ENCODE data around the gene S100PBP. TPM values are rescaled to one million over a fixed set of nuclear protein-coding genes. Genes with fewer than 3 reads are reported as not detected.

The S100PBP gene
- total and polyA plus RNA-seq, 10 of the 15 experiments (the other 5 are each of a cell fraction or from before 2014, with no cell fraction given) = 17.0 to 98.3 (median 40.6) TPM

DNA sequence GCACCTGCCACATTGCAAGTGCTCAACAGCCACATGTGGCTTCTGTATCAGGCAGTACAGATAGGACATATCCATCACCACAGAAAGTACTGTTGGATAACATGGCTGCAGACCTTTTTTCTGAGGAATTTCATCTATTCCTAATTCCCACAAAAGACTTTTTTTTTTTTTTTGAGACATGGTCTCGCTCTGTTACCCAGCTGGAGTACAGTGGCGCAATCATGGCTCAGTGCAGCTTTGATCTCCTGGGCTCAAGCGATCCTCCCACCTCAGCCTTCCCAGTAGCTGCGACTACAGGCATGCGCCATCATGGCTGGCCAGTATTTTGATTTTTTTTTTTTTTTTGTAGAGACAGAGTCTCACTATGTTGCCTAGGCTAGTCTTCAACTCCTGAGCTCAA is 33.6 kb upstream of the S100PBP start:
- CTCF ChIA-PET = interaction anchor here (0.9 to 3.9 kb wide), 2 partner anchors 11 to 15 kb away, joined by 3 to 16 read pairs; no protein-coding TSS in a partner anchor
- SMC1A ChIA-PET (ENCODE audit: uncharacterized antibody, unreplicated experiment) = interaction anchor here (1.0 to 1.5 kb wide), 3 partner anchors 9 to 22 kb away, joined by 3 to 6 read pairs (median 3); no protein-coding TSS in a partner anchor
- Histone ChIP-seq H2AFZ (ENCODE audit: control insufficient read depth, low read depth, low read length) (no peak overlapping the region), H3K27ac (ENCODE audit: control insufficient read depth, insufficient read depth) (no peak overlapping the region), H3K4me2 (ENCODE audit: control insufficient read depth, insufficient read depth) (no peak overlapping the region), H3K4me1 (ENCODE audit: control insufficient read depth, insufficient read depth, low read length) (peaks cover 2% of the 10 kb centered on the region; the same call in 1 of the 2 replicates), H3K9ac (ENCODE audit: control insufficient read depth, insufficient read depth, low read length) (no peak overlapping the region), H3K36me3 (ENCODE audit: control insufficient read depth in 2 of 2, insufficient read depth in 2 of 2, low read length in 1 of 2) (peaks cover 38 to 63% of the 10 kb centered on the region in 2 experiments), H3K9me3 (replicated peaks; ENCODE audit: control insufficient read depth, insufficient read depth, low read length) (no peaks in the 10 kb centered on the region), H3K27me3 (replicated peaks in 1 of 2; ENCODE audit: control insufficient read depth in 2 of 2, insufficient read depth in 2 of 2, low read length in 1 of 2) (no peaks in the 10 kb centered on the region), H4K20me1 (ENCODE audit: control insufficient read depth, insufficient read depth) (no peaks in the 10 kb centered on the region), H3K79me2 (ENCODE audit: control insufficient read depth, insufficient read depth, low read length) (no peaks in the 10 kb centered on the region), H3K4me3 (no peak overlapping the region)
- BruUV-seq (replicated peaks) = no TSS peak
- RAD21 ChIA-PET (ENCODE audit: unreplicated experiment) = interaction anchor here (0.7 kb wide), 1 partner anchor 831 kb away, joined by 4 read pairs; no protein-coding TSS in a partner anchor
- POLR2A ChIA-PET = interaction anchor here (0.6 to 1.0 kb wide), 2 partner anchors 9 to 264 kb away, joined by 3 to 4 read pairs; no protein-coding TSS in a partner anchor
- no peak for DNase-seq (ENCODE audit: low read depth, low spot score)
- intact Hi-C loops (cut with micrococcal nuclease; ENCODE audit: unreplicated experiment) = no loop called here
- in situ Hi-C loops (cut with MboI) = no loop called here
- ATAC-seq = no peak
- no peak for FAIRE-seq
- TF ChIP-seq USF1 (IDR thresholded peaks at IDR 0.05; ENCODE audit: borderline replicate concordance, extremely low read length, insufficient read depth, low read depth, low read length) (no peak), CHD4 (IDR thresholded peaks at IDR 0.05) (no peak), POLR2AphosphoS5 (IDR thresholded peaks at IDR 0.05; ENCODE audit: low read length) (no peak), REST (IDR thresholded peaks at IDR 0.05; ENCODE audit: low read depth, low read length) (no peak), BCLAF1 (IDR thresholded peaks at IDR 0.05) (no peak), TBL1XR1 (IDR thresholded peaks at IDR 0.05; ENCODE audit: low read depth, low read length) (no peak), FOS (IDR thresholded peaks at IDR 0.05; ENCODE audit: borderline replicate concordance, extremely low read depth, insufficient read length) (no peak), HDAC2 (IDR thresholded peaks at IDR 0.05) (no peak), SMC3 (IDR thresholded peaks at IDR 0.05; ENCODE audit: borderline replicate concordance, low read length) (no peak), SMAD5 (IDR thresholded peaks at IDR 0.05; ENCODE audit: low read depth) (no peak), CUX1 (IDR thresholded peaks at IDR 0.05; ENCODE audit: insufficient replicate concordance, low read depth, low read length) (no peak)
- WGBS (ENCODE audit: insufficient coverage, insufficient replicate concordance, low lambda C conversion rate, missing lambda C conversion rate) = 100% methylated on average over 5 of the region's 5 CpGs

Measured in GM12878 (cell line).